Measurements from ENCODE around the gene CEP128. TPM values are rescaled to one million over a fixed set of nuclear protein-coding genes. Genes with fewer than 3 reads are reported as not detected.

The CEP128 gene
- total and polyA plus RNA-seq, 2 donors from 2014 or later, result 0.43 to 9.0 TPM

GRCh38 chr14:80805136-80805535, 136.4 kb downstream of the CEP128 start:
- no peaks in the 10 kb centered on the region for H3K27me3 ChIP-seq (ENCODE audit: control insufficient read depth, insufficient read depth, low read length)
- H3K4me1 ChIP-seq (ENCODE audit: control insufficient read depth in 2 of 3, insufficient read depth in 2 of 3, low read depth in 1 of 3, low read length in 3 of 3), result no peaks in the 10 kb centered on the region
- intact Hi-C loops (cut with DNase I), result no loop called here
- no peak overlapping the region for H3K27ac ChIP-seq (ENCODE audit: low read depth in 2 of 2, low read length in 2 of 2)
- peaks cover 0 to 4% (median 0%) of the 10 kb centered on the region in 3 donors for H3K9me3 ChIP-seq (ENCODE audit: control insufficient read depth in 2 of 3, insufficient read depth in 1 of 3, low read length in 3 of 3)
- no peak overlapping the region for H3K4me3 ChIP-seq (ENCODE audit: low read length in 3 of 3)
- TF ChIP-seq CTCF (IDR thresholded peaks at IDR 0.05; ENCODE audit: borderline replicate concordance, extremely low read depth, insufficient read depth), result no peak
- no peaks in the 10 kb centered on the region for H3K36me3 ChIP-seq (ENCODE audit: control insufficient read depth in 2 of 3, insufficient read depth in 3 of 3, low read length in 3 of 3)
- H3K9ac ChIP-seq (ENCODE audit: low read length in 3 of 3), result no peak overlapping the region
- no peak for FAIRE-seq
- no peak for DNase-seq

GRCh38 chr14:80798878-80799277, 142.7 kb downstream of the CEP128 start:
- FAIRE-seq (no peak), DNase-seq (no peak)
- Histone ChIP-seq H3K36me3 (ENCODE audit: control insufficient read depth in 2 of 3, insufficient read depth in 3 of 3, low read length in 3 of 3) (no peaks in the 10 kb centered on the region), H3K27me3 (ENCODE audit: control insufficient read depth, insufficient read depth, low read length) (no peaks in the 10 kb centered on the region), H3K9me3 (ENCODE audit: control insufficient read depth in 2 of 3, insufficient read depth in 1 of 3, low read length in 3 of 3) (no peaks in the 10 kb centered on the region), H3K4me3 (ENCODE audit: low read length in 3 of 3) (no peak overlapping the region), H3K4me1 (ENCODE audit: control insufficient read depth in 2 of 3, insufficient read depth in 2 of 3, low read depth in 1 of 3, low read length in 3 of 3) (no peaks in the 10 kb centered on the region), H3K9ac (ENCODE audit: low read length in 3 of 3) (no peak overlapping the region), H3K27ac (ENCODE audit: low read depth in 2 of 2, low read length in 2 of 2) (no peak overlapping the region)
- TF ChIP-seq CTCF (IDR thresholded peaks at IDR 0.05; ENCODE audit: borderline replicate concordance, extremely low read depth, insufficient read depth), result no peak
- intact Hi-C loops (cut with DNase I), result no loop called here

- Histone ChIP-seq H3K9me3 (ENCODE audit: control insufficient read depth in 2 of 3, insufficient read depth in 1 of 3, low read length in 3 of 3) (no peaks in the 10 kb centered on the region), H3K4me3 (ENCODE audit: low read length in 3 of 3) (no peak overlapping the region), H3K4me1 (ENCODE audit: control insufficient read depth in 2 of 3, insufficient read depth in 2 of 3, low read depth in 1 of 3, low read length in 3 of 3) (no peaks in the 10 kb centered on the region), H3K9ac (ENCODE audit: low read length in 3 of 3) (no peak overlapping the region), H3K27ac (ENCODE audit: low read depth in 2 of 2, low read length in 2 of 2) (no peak overlapping the region), H3K36me3 (ENCODE audit: control insufficient read depth in 2 of 3, insufficient read depth in 3 of 3, low read length in 3 of 3) (no peaks in the 10 kb centered on the region), H3K27me3 (ENCODE audit: control insufficient read depth, insufficient read depth, low read length) (no peaks in the 10 kb centered on the region)
- intact Hi-C loops (cut with DNase I), result no loop called here
- no peak for FAIRE-seq
- TF ChIP-seq CTCF (IDR thresholded peaks at IDR 0.05; ENCODE audit: borderline replicate concordance, extremely low read depth, insufficient read depth), result no peak
- no peak for DNase-seq
Measured at GRCh38 chr14:80798211-80798610, 143.3 kb downstream of the CEP128 start.

GRCh38 chr14:80792771-80793170, 148.8 kb downstream of the CEP128 start:
- Histone ChIP-seq H3K4me3 (ENCODE audit: low read length in 3 of 3) (no peak overlapping the region), H3K27me3 (ENCODE audit: control insufficient read depth, insufficient read depth, low read length) (no peaks in the 10 kb centered on the region), H3K9ac (ENCODE audit: low read length in 3 of 3) (no peak overlapping the region), H3K9me3 (ENCODE audit: control insufficient read depth in 2 of 3, insufficient read depth in 1 of 3, low read length in 3 of 3) (no peaks in the 10 kb centered on the region), H3K4me1 (ENCODE audit: control insufficient read depth in 2 of 3, insufficient read depth in 2 of 3, low read depth in 1 of 3, low read length in 3 of 3) (no peaks in the 10 kb centered on the region), H3K36me3 (ENCODE audit: control insufficient read depth in 2 of 3, insufficient read depth in 3 of 3, low read length in 3 of 3) (no peaks in the 10 kb centered on the region), H3K27ac (ENCODE audit: low read depth in 2 of 2, low read length in 2 of 2) (no peak overlapping the region)
- TF ChIP-seq CTCF (IDR thresholded peaks at IDR 0.05; ENCODE audit: borderline replicate concordance, extremely low read depth, insufficient read depth), result no peak
- FAIRE-seq, result no peak
- DNase-seq, result no peak
- intact Hi-C loops (cut with DNase I), result no loop called here
